ENCODE measurements around the gene SHROOM3. TPM values are rescaled to one million over a fixed set of nuclear protein-coding genes. Genes with fewer than 3 reads are reported as not detected.

Gene SHROOM3
- total and polyA plus RNA-seq, 2 experiments from 2014 or later = 11.3 to 73.5 TPM

GRCh38 chr4:76737771-76738085 is 302.7 kb downstream of the SHROOM3 start:
- H3K4me2 ChIP-seq = no peak overlapping the region
- ATAC-seq (no peak), DNase-seq (ENCODE audit: low spot score) (no peak)
- H3K4me3 ChIP-seq = no peak overlapping the region
- H3K9me2 ChIP-seq (ENCODE audit: insufficient read depth) = no peaks in the 10 kb centered on the region
- peaks cover 6% of the 10 kb centered on the region for H3K36me3 ChIP-seq (ENCODE audit: insufficient read depth)
- H2AFZ ChIP-seq = no peak overlapping the region
- no peaks in the 10 kb centered on the region for H3F3A ChIP-seq (replicated peaks; ENCODE audit: low read depth)
- peaks cover 4% of the 10 kb centered on the region; the same call in 1 of the 2 replicates for H4K20me1 ChIP-seq (replicated peaks; ENCODE audit: insufficient read depth)
- Mint-ChIP-seq H3K27ac (peak overlapping the region; percentile 26; the same call in 1 of the 2 replicates), H3K9me3 (no peaks in the 10 kb centered on the region), H3K27me3 (ENCODE audit: insufficient read depth, low read depth, poor library complexity) (no peaks in the 10 kb centered on the region), H3K36me3 (ENCODE audit: low read depth) (peaks cover 32% of the 10 kb centered on the region), H3K4me3 (no peak overlapping the region), H3K4me1 (peaks cover 15% of the 10 kb centered on the region)
- no peaks in the 10 kb centered on the region for H3K4me1 ChIP-seq (ENCODE audit: insufficient read depth)
- no peaks in the 10 kb centered on the region for H3K27me3 ChIP-seq (ENCODE audit: insufficient read depth)
- peaks cover 13% of the 10 kb centered on the region; the same call in 1 of the 2 replicates for H3K79me2 ChIP-seq (replicated peaks; ENCODE audit: insufficient read depth)
- H3K27ac ChIP-seq (ENCODE audit: low read depth) = no peak overlapping the region
- no peak for TF ChIP-seq NANOG (IDR thresholded peaks at IDR 0.05; ENCODE audit: borderline replicate concordance)
- TF ChIP-seq JUNB (IDR thresholded peaks at IDR 0.05; ENCODE audit: unreplicated experiment) = no peak
- no peak for TF ChIP-seq POLR2AphosphoS5 (IDR thresholded peaks at IDR 0.05; ENCODE audit: low read depth)
- no peak for TF ChIP-seq ETS1 (IDR thresholded peaks at IDR 0.05)
- no peak for TF ChIP-seq CTCF (conservative IDR thresholded peaks at IDR 0.05; ENCODE audit: low read depth in 2 of 2)
- no peak for TF ChIP-seq REST (IDR thresholded peaks at IDR 0.05; ENCODE audit: unreplicated experiment)
- no peak for TF ChIP-seq STAT1 (IDR thresholded peaks at IDR 0.05; ENCODE audit: unreplicated experiment)
- no peak for TF ChIP-seq EZH2phosphoT487 (IDR thresholded peaks at IDR 0.05; ENCODE audit: unreplicated experiment)
- no peak for TF ChIP-seq ZNF462 (CRISPR knock-in tag; IDR thresholded peaks at IDR 0.05)

Measured in GM23338 (cell line).